Upper lobe of left lung (tissue), 6 donors: ENCODE measurements around the gene FER1L5. TPM values are rescaled to one million over a fixed set of nuclear protein-coding genes. Genes with fewer than 3 reads are reported as not detected.

Experiments used
- ATAC-seq, 2 donors: fragments of 200-7000 bp; cut with Tn5 transposase; one replicate each; pipeline ENCODE4 v1.9.1; 2022; ENCODE audit warnings: mild to moderate bottlenecking in 2 of 2, moderate library complexity in 2 of 2; ENCODE audit not compliant: low FRiP score in 2 of 2
- DNase-seq, 2 donors: peaks; one replicate each; pipeline ENCODE4 v3.0.0-alpha.2; 2019 to 2020
- H3K27ac ChIP-seq, 4 donors: fragments of 200-600 bp; sonication (generic); one replicate each; pipeline ENCODE4 v1.5.1; 2016 to 2019
- H3K27me3 ChIP-seq, 4 donors: fragments of 200-600 bp; sonication (generic); one replicate each; pipeline ENCODE4 v1.5.1; 2017 to 2019
- H3K36me3 ChIP-seq, 4 donors: fragments of 200-600 bp; sonication (generic); one replicate each; pipeline ENCODE4 v1.5.1; 2016 to 2019
- H3K4me1 ChIP-seq, 4 donors: fragments of 200-600 bp; sonication (generic); one replicate each; pipeline ENCODE4 v1.5.1; 2018 to 2019
- H3K4me3 ChIP-seq, 4 donors: fragments of 200-600 bp; sonication (generic); one replicate each; pipeline ENCODE4 v1.5.1; 2017 to 2019; ENCODE audit warnings: mild to moderate bottlenecking in 2 of 4, moderate library complexity in 1 of 4
- H3K9me3 ChIP-seq, 4 donors: fragments of 200-600 bp; sonication (generic); one replicate each; pipeline ENCODE4 v1.5.1; 2018 to 2019
- CTCF ChIP-seq, 6 experiments: fragments of 450-650 bp in 4 of 6; fragments of 200-600 bp in 2 of 6; sonication (generic) in 2 of 6; IDR thresholded peaks; one replicate each; pipeline ENCODE4 v1.5.1; 2016 to 2019; ENCODE audit warnings: antibody characterized with exemption in 6 of 6
- EP300 ChIP-seq, 4 donors: sonication (generic); formaldehyde crosslinking; IDR thresholded peaks; one replicate each; pipeline ENCODE4 v1.5.1; 2017; ENCODE audit warnings: antibody characterized with exemption in 4 of 4, control low read depth in 2 of 4
- POLR2A ChIP-seq, 4 donors: fragments of 450-650 bp; IDR thresholded peaks; one replicate each; pipeline ENCODE4 v1.5.1; 2016 to 2017; ENCODE audit warnings: antibody characterized with exemption in 4 of 4, mild to moderate bottlenecking in 2 of 4
- POLR2AphosphoS5 ChIP-seq, 2 donors: sonication (generic); formaldehyde crosslinking; IDR thresholded peaks; one replicate each; pipeline ENCODE4 v1.5.1; 2017; ENCODE audit warnings: antibody characterized with exemption in 2 of 2
- WGBS, 2 donors: methylation state at CpG; one replicate each; pipeline ENCODE4 v1.1.5; 2017 to 2018; 5-methylcytosine and 5-hydroxymethylcytosine counted together
- total RNA-seq, 6 donors: library from RNA; depleted of rRNA in 4 of 6; stranded (reverse); fragments of >200 nt in 4 of 6; gene quantifications; one replicate each; pipeline versions ENCODE4 v1.1.0 to v1.2.1, GENCODE V29; 2016 to 2021
- donor health status: DM: no; HTN: no; CAD: no; lungs with moderate emphysema.
- donor health status: DM: no; HTN: yes; CAD: no; lungs with severe emphysema.

FER1L5 gene
- total RNA-seq, 6 donors from 2014 or later: 0.15 to 5.2 (median 0.43) TPM

DNA sequence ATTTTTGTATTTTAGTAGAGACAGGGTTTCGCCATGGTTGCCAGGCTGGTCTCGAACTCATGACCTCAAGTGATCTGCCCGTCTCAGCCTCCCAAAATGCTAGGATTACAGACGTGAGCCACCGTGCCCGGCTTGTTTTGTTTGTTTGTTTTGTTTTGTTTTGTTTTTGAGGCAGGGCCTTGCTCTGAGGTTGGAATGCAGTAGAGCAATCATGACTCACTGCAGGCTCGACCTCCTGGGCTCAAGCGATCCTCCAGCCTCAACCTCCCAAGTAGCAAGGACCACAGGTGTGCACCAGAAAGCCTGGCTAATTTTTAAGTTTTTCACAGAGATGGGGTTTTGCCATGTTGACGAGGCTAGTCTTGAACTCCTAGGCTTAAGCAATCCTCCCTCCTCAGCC lies 109.2 kb downstream of the FER1L5 start:
- DNase-seq: no peak
- no peak for TF ChIP-seq CTCF (IDR thresholded peaks at IDR 0.05)
- TF ChIP-seq POLR2A (IDR thresholded peaks at IDR 0.05): no peak
- TF ChIP-seq EP300 (IDR thresholded peaks at IDR 0.05): no peak
- no peak for TF ChIP-seq POLR2AphosphoS5 (IDR thresholded peaks at IDR 0.05)
- no peaks in the 10 kb centered on the region for H3K27me3 ChIP-seq
- H3K4me3 ChIP-seq: no peak overlapping the region
- WGBS, 2 donors: 87 to 91% methylated on average over 9 of the region's 9 CpGs
- no peaks in the 10 kb centered on the region for H3K4me1 ChIP-seq
- H3K27ac ChIP-seq: no peak overlapping the region
- ATAC-seq: no peak
- no peaks in the 10 kb centered on the region for H3K9me3 ChIP-seq
- H3K36me3 ChIP-seq: no peaks in the 10 kb centered on the region

- no peak for ATAC-seq
- no peak for DNase-seq
- H3K4me3 ChIP-seq: no peak overlapping the region
- 51 to 53% methylated on average over 7 of the region's 7 CpGs for WGBS, 2 donors
- H3K36me3 ChIP-seq: no peaks in the 10 kb centered on the region
- H3K4me1 ChIP-seq: no peaks in the 10 kb centered on the region
- H3K9me3 ChIP-seq: no peaks in the 10 kb centered on the region
- TF ChIP-seq POLR2A (IDR thresholded peaks at IDR 0.05) (no peak), CTCF (IDR thresholded peaks at IDR 0.05) (no peak), POLR2AphosphoS5 (IDR thresholded peaks at IDR 0.05) (no peak)
- H3K27me3 ChIP-seq: no peaks in the 10 kb centered on the region
- no peak overlapping the region for H3K27ac ChIP-seq
Measured at GRCh38 chr2:96753661-96754282, 111.2 kb downstream of the FER1L5 start.

DNA sequence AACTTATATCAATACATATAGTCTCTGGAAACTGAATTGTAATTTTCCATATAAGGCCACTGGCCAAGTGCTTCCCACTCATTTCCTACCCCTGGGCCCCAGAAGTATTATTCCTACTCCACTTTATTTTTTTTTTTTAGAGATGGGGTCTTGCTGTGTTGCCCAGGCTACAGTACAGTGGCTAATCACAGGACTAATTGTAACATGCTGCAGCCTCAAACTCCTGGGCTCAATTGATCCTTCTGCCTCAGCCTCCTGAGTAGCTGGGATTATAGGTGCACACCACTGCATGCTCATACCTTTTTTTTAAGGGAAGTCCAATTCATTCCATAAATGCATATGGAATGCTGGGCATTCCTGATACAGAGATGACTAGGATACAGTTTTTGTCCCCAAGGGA lies 111.8 kb downstream of the FER1L5 start:
- no peaks in the 10 kb centered on the region for H3K9me3 ChIP-seq
- no peaks in the 10 kb centered on the region for H3K4me1 ChIP-seq
- H3K36me3 ChIP-seq: no peaks in the 10 kb centered on the region
- H3K27me3 ChIP-seq: no peaks in the 10 kb centered on the region
- no peak for DNase-seq
- no peak overlapping the region for H3K27ac ChIP-seq
- no peak for TF ChIP-seq CTCF (IDR thresholded peaks at IDR 0.05)
- no peak for TF ChIP-seq POLR2AphosphoS5 (IDR thresholded peaks at IDR 0.05)
- TF ChIP-seq EP300 (IDR thresholded peaks at IDR 0.05): no peak
- TF ChIP-seq POLR2A (IDR thresholded peaks at IDR 0.05): no peak
- no peak for ATAC-seq
- H3K4me3 ChIP-seq: no peak overlapping the region

Other genes with a start within 250 kb of the FER1L5 start
- 1 to 10 TPM in 2 of 6 donors, under 1 TPM in 1, not detected in 3; 0.61 to 2.6 (median 1.1) TPM for gene NEURL3, start 137.4 kb upstream of the FER1L5 start, total RNA-seq
- gene ARID5A, start 106.0 kb upstream of the FER1L5 start, total RNA-seq: 10 to 100 TPM; 18.6 to 57.2 (median 39.7) TPM
- gene KANSL3, start 4.5 kb upstream of the FER1L5 start, total RNA-seq: 100 to 1,000 TPM in 1 of 6 donors, 10 to 100 TPM in 5; 41.3 to 133 (median 53.0) TPM
- 10 to 100 TPM; 11.5 to 18.9 (median 15.2) TPM for gene LMAN2L, start 97.3 kb downstream of the FER1L5 start, total RNA-seq
- gene CNNM4, start 118.1 kb downstream of the FER1L5 start, total RNA-seq: 10 to 100 TPM; 12.8 to 26.9 (median 22.1) TPM
- 10 to 100 TPM; 17.2 to 52.4 (median 26.5) TPM for gene CNNM3, start 173.5 kb downstream of the FER1L5 start, total RNA-seq
- 10 to 100 TPM in 2 of 6 donors, 1 to 10 TPM in 4; 2.0 to 27.2 (median 2.8) TPM for gene ANKRD23, start 201.3 kb downstream of the FER1L5 start, total RNA-seq
- 10 to 100 TPM in 3 of 6 donors, 1 to 10 TPM in 3; 7.1 to 13.6 (median 11.3) TPM for gene ANKRD39, start 215.3 kb downstream of the FER1L5 start, total RNA-seq
- 10 to 100 TPM; 14.0 to 43.6 (median 24.2) TPM for gene SEMA4C, start 227.3 kb downstream of the FER1L5 start, total RNA-seq